Measurements from ENCODE around the gene OR13C2.

Gene OR13C2

GRCh38 chr9:104580562-104580961, 24.9 kb downstream of the OR13C2 start:
- Histone ChIP-seq H3K9me3 (ENCODE audit: control extremely low read depth in 1 of 5, control insufficient read depth in 4 of 5, insufficient read depth in 2 of 5, low read depth in 1 of 5, low read length in 4 of 5) (no peaks in the 10 kb centered on the region), H3K4me1 (ENCODE audit: control extremely low read depth in 1 of 4, control insufficient read depth in 4 of 4, insufficient read depth in 4 of 4, low read length in 3 of 4) (no peaks in the 10 kb centered on the region), H3K27me3 (replicated peaks in 2 of 5; ENCODE audit: control insufficient read depth in 4 of 5, insufficient read depth in 5 of 5, low read length in 4 of 5) (no peaks in the 10 kb centered on the region), H3K36me3 (ENCODE audit: control insufficient read depth in 4 of 4, insufficient read depth in 4 of 4, low read length in 3 of 4) (no peaks in the 10 kb centered on the region), H3K27ac (ENCODE audit: insufficient read depth in 1 of 2, low read depth in 1 of 2, low read length in 2 of 2, poor library complexity in 1 of 2, severe bottlenecking in 2 of 2) (no peak overlapping the region), H3K4me3 (ENCODE audit: control insufficient read depth in 1 of 7, extremely low read depth in 1 of 7, insufficient read depth in 4 of 7, low read depth in 2 of 7, low read length in 6 of 7) (no peak overlapping the region)
- no CpG with 5 or more reads among the region's 1 CpG for WGBS (ENCODE audit: insufficient coverage)
- DNase-seq, result no peak
- ChIA-PET CTCF (no interaction called here), POLR2A (no interaction called here)

GRCh38 chr9:104577263-104577662, 28.2 kb downstream of the OR13C2 start:
- no peak overlapping the region for H3K4me3 ChIP-seq (ENCODE audit: control insufficient read depth in 1 of 7, extremely low read depth in 1 of 7, insufficient read depth in 4 of 7, low read depth in 2 of 7, low read length in 6 of 7)
- no peaks in the 10 kb centered on the region for H3K36me3 ChIP-seq (ENCODE audit: control insufficient read depth in 4 of 4, insufficient read depth in 4 of 4, low read length in 3 of 4)
- no peak overlapping the region for H3K27ac ChIP-seq (ENCODE audit: insufficient read depth in 1 of 2, low read depth in 1 of 2, low read length in 2 of 2, poor library complexity in 1 of 2, severe bottlenecking in 2 of 2)
- POLR2A ChIA-PET, result no interaction called here
- H3K4me1 ChIP-seq (ENCODE audit: control extremely low read depth in 1 of 4, control insufficient read depth in 4 of 4, insufficient read depth in 4 of 4, low read length in 3 of 4), result no peaks in the 10 kb centered on the region
- H3K9me3 ChIP-seq (ENCODE audit: control extremely low read depth in 1 of 5, control insufficient read depth in 4 of 5, insufficient read depth in 2 of 5, low read depth in 1 of 5, low read length in 4 of 5), result no peaks in the 10 kb centered on the region
- DNase-seq, result no peak
- CTCF ChIA-PET, result no interaction called here
- no peaks in the 10 kb centered on the region for H3K27me3 ChIP-seq (replicated peaks in 2 of 5; ENCODE audit: control insufficient read depth in 4 of 5, insufficient read depth in 5 of 5, low read length in 4 of 5)
- WGBS (ENCODE audit: insufficient coverage), result 95% methylated on average over 2 of the region's 5 CpGs

- WGBS (ENCODE audit: insufficient coverage), result 40% methylated on average over 1 of the region's 2 CpGs
- H3K9me3 ChIP-seq (ENCODE audit: control extremely low read depth in 1 of 5, control insufficient read depth in 4 of 5, insufficient read depth in 2 of 5, low read depth in 1 of 5, low read length in 4 of 5), result peaks cover 0 to 5% (median 2%) of the 10 kb centered on the region in 5 experiments
- no peaks in the 10 kb centered on the region for H3K36me3 ChIP-seq (ENCODE audit: control insufficient read depth in 4 of 4, insufficient read depth in 4 of 4, low read length in 3 of 4)
- H3K27ac ChIP-seq (ENCODE audit: insufficient read depth in 1 of 2, low read depth in 1 of 2, low read length in 2 of 2, poor library complexity in 1 of 2, severe bottlenecking in 2 of 2), result no peak overlapping the region
- CTCF ChIA-PET, result no interaction called here
- no peaks in the 10 kb centered on the region for H3K4me1 ChIP-seq (ENCODE audit: control extremely low read depth in 1 of 4, control insufficient read depth in 4 of 4, insufficient read depth in 4 of 4, low read length in 3 of 4)
- H3K27me3 ChIP-seq (replicated peaks in 2 of 5; ENCODE audit: control insufficient read depth in 4 of 5, insufficient read depth in 5 of 5, low read length in 4 of 5), result no peaks in the 10 kb centered on the region
- POLR2A ChIA-PET, result no interaction called here
- DNase-seq, result no peak
- H3K4me3 ChIP-seq (ENCODE audit: control insufficient read depth in 1 of 7, extremely low read depth in 1 of 7, insufficient read depth in 4 of 7, low read depth in 2 of 7, low read length in 6 of 7), result no peak overlapping the region
Measured at GRCh38 chr9:104575456-104575855, 30.0 kb downstream of the OR13C2 start.

GRCh38 chr9:104572612-104573011, 32.8 kb downstream of the OR13C2 start:
- Histone ChIP-seq H3K27ac (ENCODE audit: insufficient read depth in 1 of 2, low read depth in 1 of 2, low read length in 2 of 2, poor library complexity in 1 of 2, severe bottlenecking in 2 of 2) (no peak overlapping the region), H3K4me1 (ENCODE audit: control extremely low read depth in 1 of 4, control insufficient read depth in 4 of 4, insufficient read depth in 4 of 4, low read length in 3 of 4) (no peaks in the 10 kb centered on the region), H3K27me3 (replicated peaks in 2 of 5; ENCODE audit: control insufficient read depth in 4 of 5, insufficient read depth in 5 of 5, low read length in 4 of 5) (no peaks in the 10 kb centered on the region), H3K4me3 (ENCODE audit: control insufficient read depth in 1 of 7, extremely low read depth in 1 of 7, insufficient read depth in 4 of 7, low read depth in 2 of 7, low read length in 6 of 7) (no peak overlapping the region), H3K9me3 (ENCODE audit: control extremely low read depth in 1 of 5, control insufficient read depth in 4 of 5, insufficient read depth in 2 of 5, low read depth in 1 of 5, low read length in 4 of 5) (peaks cover 0 to 9% (median 2%) of the 10 kb centered on the region in 5 experiments), H3K36me3 (ENCODE audit: control insufficient read depth in 4 of 4, insufficient read depth in 4 of 4, low read length in 3 of 4) (no peaks in the 10 kb centered on the region)
- WGBS (ENCODE audit: insufficient coverage), result no CpG with 5 or more reads among the region's 1 CpG
- no peak for DNase-seq
- CTCF ChIA-PET, result no interaction called here
- POLR2A ChIA-PET, result interaction anchor here (0.7 kb wide), 1 partner anchor 110 kb away, joined by 3 read pairs; no protein-coding TSS in a partner anchor

GRCh38 chr9:104568868-104569267, 36.6 kb downstream of the OR13C2 start, which contains the start of gene OR13C8:
OR13C8 (plus strand) TSS chr9:104569168; CDS start chr9:104569168, 0 bp downstream.
- no peaks in the 10 kb centered on the region for H3K4me1 ChIP-seq (ENCODE audit: control extremely low read depth in 1 of 4, control insufficient read depth in 4 of 4, insufficient read depth in 4 of 4, low read length in 3 of 4)
- DNase-seq, result no peak
- H3K4me3 ChIP-seq (ENCODE audit: control insufficient read depth in 1 of 7, extremely low read depth in 1 of 7, insufficient read depth in 4 of 7, low read depth in 2 of 7, low read length in 6 of 7), result no peak within 1 kb of the TSS
- CTCF ChIA-PET, result no interaction called here
- peaks cover 0 to 9% (median 2%) of the 10 kb centered on the region in 5 experiments for H3K9me3 ChIP-seq (ENCODE audit: control extremely low read depth in 1 of 5, control insufficient read depth in 4 of 5, insufficient read depth in 2 of 5, low read depth in 1 of 5, low read length in 4 of 5)
- no peaks in the 10 kb centered on the region for H3K27me3 ChIP-seq (replicated peaks in 2 of 5; ENCODE audit: control insufficient read depth in 4 of 5, insufficient read depth in 5 of 5, low read length in 4 of 5)
- H3K36me3 ChIP-seq (ENCODE audit: control insufficient read depth in 4 of 4, insufficient read depth in 4 of 4, low read length in 3 of 4), result no peaks in the 10 kb centered on the region
- WGBS (ENCODE audit: insufficient coverage), result 100% methylated on average over 1 of the region's 4 CpGs
- POLR2A ChIA-PET, result no interaction called here
- H3K27ac ChIP-seq (ENCODE audit: insufficient read depth in 1 of 2, low read depth in 1 of 2, low read length in 2 of 2, poor library complexity in 1 of 2, severe bottlenecking in 2 of 2), result no peak within 1 kb of the TSS

- ChIA-PET CTCF (no interaction called here), POLR2A (no interaction called here)
- WGBS (ENCODE audit: insufficient coverage), result 57% methylated on average over 1 of the region's 1 CpG
- H3K4me3 ChIP-seq (ENCODE audit: control insufficient read depth in 1 of 7, extremely low read depth in 1 of 7, insufficient read depth in 4 of 7, low read depth in 2 of 7, low read length in 6 of 7), result no peak overlapping the region
- H3K4me1 ChIP-seq (ENCODE audit: control extremely low read depth in 1 of 4, control insufficient read depth in 4 of 4, insufficient read depth in 4 of 4, low read length in 3 of 4), result no peaks in the 10 kb centered on the region
- H3K36me3 ChIP-seq (ENCODE audit: control insufficient read depth in 4 of 4, insufficient read depth in 4 of 4, low read length in 3 of 4), result no peaks in the 10 kb centered on the region
- no peak overlapping the region for H3K27ac ChIP-seq (ENCODE audit: insufficient read depth in 1 of 2, low read depth in 1 of 2, low read length in 2 of 2, poor library complexity in 1 of 2, severe bottlenecking in 2 of 2)
- H3K27me3 ChIP-seq (replicated peaks in 2 of 5; ENCODE audit: control insufficient read depth in 4 of 5, insufficient read depth in 5 of 5, low read length in 4 of 5), result no peaks in the 10 kb centered on the region
- H3K9me3 ChIP-seq (ENCODE audit: control extremely low read depth in 1 of 5, control insufficient read depth in 4 of 5, insufficient read depth in 2 of 5, low read depth in 1 of 5, low read length in 4 of 5), result peaks cover 0 to 1% (median 0%) of the 10 kb centered on the region in 5 experiments
- no peak for DNase-seq
Measured at GRCh38 chr9:104564358-104564757, 41.1 kb downstream of the OR13C2 start.

GRCh38 chr9:104556830-104557634, 48.4 kb downstream of the OR13C2 start:
- DNase-seq, result no peak
- no peaks in the 10 kb centered on the region for H3K4me1 ChIP-seq (ENCODE audit: control extremely low read depth in 1 of 4, control insufficient read depth in 4 of 4, insufficient read depth in 4 of 4, low read length in 3 of 4)
- CTCF ChIA-PET, result no interaction called here
- peaks cover 0 to 2% (median 0%) of the 10 kb centered on the region in 5 experiments for H3K9me3 ChIP-seq (ENCODE audit: control extremely low read depth in 1 of 5, control insufficient read depth in 4 of 5, insufficient read depth in 2 of 5, low read depth in 1 of 5, low read length in 4 of 5)
- no peaks in the 10 kb centered on the region for H3K27me3 ChIP-seq (replicated peaks in 2 of 5; ENCODE audit: control insufficient read depth in 4 of 5, insufficient read depth in 5 of 5, low read length in 4 of 5)
- no peaks in the 10 kb centered on the region for H3K36me3 ChIP-seq (ENCODE audit: control insufficient read depth in 4 of 4, insufficient read depth in 4 of 4, low read length in 3 of 4)
- no peak overlapping the region for H3K4me3 ChIP-seq (ENCODE audit: control insufficient read depth in 1 of 7, extremely low read depth in 1 of 7, insufficient read depth in 4 of 7, low read depth in 2 of 7, low read length in 6 of 7)
- WGBS (ENCODE audit: insufficient coverage), result 96% methylated on average over 6 of the region's 8 CpGs
- POLR2A ChIA-PET, result no interaction called here
- no peak overlapping the region for H3K27ac ChIP-seq (ENCODE audit: insufficient read depth in 1 of 2, low read depth in 1 of 2, low read length in 2 of 2, poor library complexity in 1 of 2, severe bottlenecking in 2 of 2)
